Peyer's patch (tissue), 4 donors: ENCODE measurements around the gene PIP5K1B.

Experiments
- CTCF ChIP-seq, 6 experiments: fragments of 450-650 bp in 4 of 6; fragments of 200-600 bp in 2 of 6; sonication (generic) in 1 of 6; IDR thresholded peaks; one replicate each; pipeline ENCODE4 v1.5.1; 2017 to 2019; ENCODE audit warnings: antibody characterized with exemption in 6 of 6, mild to moderate bottlenecking in 3 of 6, moderate library complexity in 1 of 6
- POLR2A ChIP-seq, 2 donors: fragments of 450-650 bp; IDR thresholded peaks; one replicate each; pipeline ENCODE4 v1.5.1; 2017; ENCODE audit warnings: antibody characterized with exemption in 2 of 2, mild to moderate bottlenecking in 2 of 2, moderate library complexity in 2 of 2

- no peak for TF ChIP-seq CTCF (IDR thresholded peaks at IDR 0.05)
- no peak for TF ChIP-seq POLR2A (IDR thresholded peaks at IDR 0.05)
These were observed 73.6 kb downstream of the PIP5K1B start for GRCh38 chr9:68778635-68779034.
